ENCODE results near the gene AIG1.

DNA sequence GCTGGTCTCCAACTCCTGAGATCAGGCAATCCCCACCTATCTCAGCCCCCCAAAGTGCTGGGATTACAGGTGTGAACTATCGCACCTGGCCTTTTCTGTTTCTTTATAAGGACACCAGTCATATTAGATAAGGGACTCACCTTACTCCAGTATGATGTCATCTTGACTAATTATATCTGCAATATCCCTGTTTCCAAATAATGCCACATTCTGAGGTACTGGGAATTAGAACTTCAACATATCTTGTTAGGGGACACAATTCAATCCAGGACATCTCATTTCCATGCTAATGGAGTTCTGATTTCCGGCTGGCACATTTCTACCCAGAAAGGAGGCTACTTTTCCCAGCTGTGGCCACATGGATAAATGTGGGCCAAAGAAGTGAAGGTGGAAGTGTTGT is 6.4 kb upstream of the AIG1 start:
- TF ChIP-seq EZH2 (IDR thresholded peaks at IDR 0.05; ENCODE audit: insufficient read depth, poor library complexity, severe bottlenecking) = no peak
- no peak for TF ChIP-seq EZH2phosphoT487 (IDR thresholded peaks at IDR 0.05; ENCODE audit: insufficient read depth, low read depth)

Measured in GM23248 (cell line).